GM21786 (cell line): Measurements from ENCODE around the gene ST6GALNAC5.

ENCODE experiments used
- ATAC-seq: cut with Tn5 transposase; IDR thresholded peaks from one replicate; pipeline ENCODE4 v1.9.1; 2021; ENCODE audit not compliant: unreplicated experiment

The ST6GALNAC5 gene

GRCh38 chr1:76998582-76999223, 131.4 kb downstream of the ST6GALNAC5 start:
- ATAC-seq, result no peak

- ATAC-seq, result no peak
These were observed 140.4 kb downstream of the ST6GALNAC5 start for GRCh38 chr1:77007675-77008074.

GRCh38 chr1:77010937-77011336, 143.7 kb downstream of the ST6GALNAC5 start:
- no peak for ATAC-seq

GRCh38 chr1:77012066-77012465, 144.8 kb downstream of the ST6GALNAC5 start:
- ATAC-seq, result no peak

- no peak for ATAC-seq
These were observed 147.0 kb downstream of the ST6GALNAC5 start for GRCh38 chr1:77014073-77014788.

- ATAC-seq, result no peak
These were observed 148.6 kb downstream of the ST6GALNAC5 start for GRCh38 chr1:77015748-77016341.

GRCh38 chr1:77016386-77016985, 149.2 kb downstream of the ST6GALNAC5 start:
- ATAC-seq, result no peak

- no peak for ATAC-seq
These were observed 151.0 kb downstream of the ST6GALNAC5 start for GRCh38 chr1:77018311-77018710.

GRCh38 chr1:77018761-77019160, 151.5 kb downstream of the ST6GALNAC5 start:
- no peak for ATAC-seq

GRCh38 chr1:77021732-77022131, 154.5 kb downstream of the ST6GALNAC5 start:
- no peak for ATAC-seq

GRCh38 chr1:77024500-77024899, 157.2 kb downstream of the ST6GALNAC5 start:
- no peak for ATAC-seq

- no peak for ATAC-seq
These were observed 158.3 kb downstream of the ST6GALNAC5 start for GRCh38 chr1:77025599-77025998.

GRCh38 chr1:77026135-77026534, 158.9 kb downstream of the ST6GALNAC5 start:
- ATAC-seq, result no peak

- no peak for ATAC-seq
These were observed 159.4 kb downstream of the ST6GALNAC5 start for GRCh38 chr1:77026640-77027039.

GRCh38 chr1:77027847-77028246, 160.6 kb downstream of the ST6GALNAC5 start:
- no peak for ATAC-seq

GRCh38 chr1:77030401-77031105, 163.3 kb downstream of the ST6GALNAC5 start:
- no peak for ATAC-seq

- ATAC-seq, result no peak
These were observed 163.9 kb downstream of the ST6GALNAC5 start for GRCh38 chr1:77031106-77031662.

- ATAC-seq, result no peak
These were observed 169.3 kb downstream of the ST6GALNAC5 start for GRCh38 chr1:77036560-77036959.

GRCh38 chr1:77037038-77037437, 169.8 kb downstream of the ST6GALNAC5 start:
- ATAC-seq, result no peak

GRCh38 chr1:77038000-77038399, 170.7 kb downstream of the ST6GALNAC5 start:
- ATAC-seq, result no peak

GRCh38 chr1:77039111-77039510, 171.8 kb downstream of the ST6GALNAC5 start:
- no peak for ATAC-seq
